Neuronal stem cell (in vitro differentiated cells): ENCODE data around the gene ARID3C.
A peak's percentile ranks its signal among the peaks of the same experiment; 100 is the strongest.

Experiments
- DNase-seq: peaks from one replicate; pipeline ENCODE4 v3.0.0-alpha.2; 2013; ENCODE audit warnings: low spot score
- H2AFZ ChIP-seq: one replicate; pipeline ENCODE4 v1.6.1; 2013; ENCODE audit warnings: mild to moderate bottlenecking, low read length, inconsistent platforms
- H2AK5ac ChIP-seq: 2 replicates; pipeline ENCODE4 v1.6.1; 2013; ENCODE audit warnings: low read depth, mild to moderate bottlenecking, inconsistent platforms, low read length, moderate library complexity, mixed read lengths
- H2BK120ac ChIP-seq: 2 replicates; pipeline ENCODE4 v1.6.1; 2013; ENCODE audit warnings: low read depth, mild to moderate bottlenecking, inconsistent platforms, low read length, moderate library complexity, mixed read lengths
- H2BK12ac ChIP-seq: one replicate; pipeline ENCODE4 v1.6.1; 2013; ENCODE audit warnings: low read length, inconsistent platforms
- H2BK15ac ChIP-seq: 2 replicates; pipeline ENCODE4 v1.6.1; 2013; ENCODE audit warnings: mild to moderate bottlenecking, low read length, inconsistent platforms, mixed read lengths
- H2BK5ac ChIP-seq: one replicate; pipeline ENCODE4 v1.6.1; 2013; ENCODE audit warnings: inconsistent platforms, mild to moderate bottlenecking, low read length, moderate library complexity
- H3K14ac ChIP-seq: one replicate; pipeline ENCODE4 v1.6.1; 2013; ENCODE audit warnings: low read length, inconsistent platforms
- H3K18ac ChIP-seq: 2 replicates; pipeline ENCODE4 v1.6.1; 2013; ENCODE audit warnings: low read length, inconsistent platforms
- H3K23ac ChIP-seq: 2 replicates; pipeline ENCODE4 v1.6.1; 2013; ENCODE audit warnings: low read depth, mild to moderate bottlenecking, mixed read lengths, low read length, inconsistent platforms; ENCODE audit not compliant: poor library complexity
- H3K27ac ChIP-seq: replicated peaks from 3 replicates; pipeline ENCODE4 v1.5.1; 2013; ENCODE audit warnings: low read length, inconsistent platforms
- H3K27me3 ChIP-seq, 3 experiments: 2 replicates each; pipeline ENCODE4 v1.6.1; 2013; ENCODE audit warnings: low read length in 3 of 3, mild to moderate bottlenecking in 2 of 3, inconsistent platforms in 1 of 3, low read depth in 1 of 3, mixed read lengths in 1 of 3, moderate library complexity in 1 of 3; ENCODE audit not compliant: control insufficient read depth in 3 of 3, insufficient read depth in 3 of 3
- H3K36me3 ChIP-seq, 2 donors: replicated peaks in 1 of 2; 2 replicates each; pipeline ENCODE4 v1.6.1; 2013; ENCODE audit warnings: low read length in 2 of 2; ENCODE audit not compliant: control insufficient read depth in 2 of 2, insufficient read depth in 2 of 2
- H3K4ac ChIP-seq: 2 replicates; pipeline ENCODE4 v1.6.1; 2013; ENCODE audit warnings: inconsistent platforms, mild to moderate bottlenecking, low read length, moderate library complexity
- H3K4me1 ChIP-seq, 2 donors: 1 replicate in 1 of 2; 2 replicates in 1 of 2; pipeline ENCODE4 v1.6.1; 2013; ENCODE audit warnings: low read length in 2 of 2, low read depth in 1 of 2; ENCODE audit not compliant: control insufficient read depth in 2 of 2, insufficient read depth in 1 of 2
- H3K4me2 ChIP-seq: one replicate; pipeline ENCODE4 v1.6.1; 2013; ENCODE audit warnings: mild to moderate bottlenecking, low read length, inconsistent platforms; ENCODE audit not compliant: insufficient read depth, poor library complexity, severe bottlenecking
- H3K4me3 ChIP-seq, 2 donors: 2 replicates each; pipeline ENCODE4 v1.5.1; 2013; ENCODE audit warnings: low read length in 2 of 2, mild to moderate bottlenecking in 2 of 2, inconsistent platforms in 1 of 2, moderate library complexity in 1 of 2
- H3K79me1 ChIP-seq: one replicate; pipeline ENCODE4 v1.6.1; 2013; ENCODE audit warnings: low read depth, mild to moderate bottlenecking, inconsistent platforms, low read length, moderate library complexity
- H3K9ac ChIP-seq: one replicate; pipeline ENCODE4 v1.6.1; 2013; ENCODE audit warnings: mild to moderate bottlenecking, low read depth, low read length, inconsistent platforms; ENCODE audit not compliant: poor library complexity
- H3K9me3 ChIP-seq, 2 donors: replicated peaks in 1 of 2; 2 replicates each; pipeline versions ENCODE3 to v1.6.1; 2013; ENCODE audit warnings: low read length in 2 of 2, mild to moderate bottlenecking in 2 of 2, inconsistent platforms in 1 of 2, low read depth in 1 of 2, mixed read lengths in 1 of 2, moderate library complexity in 1 of 2; ENCODE audit not compliant: control insufficient read depth in 2 of 2, insufficient read depth in 1 of 2
- H4K8ac ChIP-seq: one replicate; pipeline ENCODE4 v1.6.1; 2013; ENCODE audit warnings: low read depth, mild to moderate bottlenecking, inconsistent platforms, low read length, moderate library complexity
- H4K91ac ChIP-seq: one replicate; pipeline ENCODE4 v1.6.1; 2013; ENCODE audit warnings: low read length, low read depth, mild to moderate bottlenecking, inconsistent platforms; ENCODE audit not compliant: poor library complexity
- WGBS, 2 donors: extraction: QIAGEN DNeasy Blood & Tissue Kit; methylation state at CpG; one replicate each; pipeline ENCODE4 v1.1.7; 2013; ENCODE audit warnings: missing lambda C conversion rate in 2 of 2, mixed read lengths in 1 of 2; ENCODE audit not compliant: insufficient read length in 2 of 2, insufficient replicate concordance in 1 of 2; ENCODE audit errors: extremely low coverage in 2 of 2; 5-methylcytosine and 5-hydroxymethylcytosine counted together

Gene ARID3C

GRCh38 chr9:34658461-34658860 lies 29.6 kb upstream of the ARID3C start:
- no peak overlapping the region for H2BK15ac ChIP-seq
- H3K23ac ChIP-seq = no peak overlapping the region
- H2AK5ac ChIP-seq = no peak overlapping the region
- H2BK12ac ChIP-seq = no peak overlapping the region
- peaks cover 6 to 8% of the 10 kb centered on the region in 2 donors for H3K4me1 ChIP-seq
- no peaks in the 10 kb centered on the region for H3K9me3 ChIP-seq
- H3K4me2 ChIP-seq = no peak overlapping the region
- H3K27ac ChIP-seq = no peak overlapping the region
- no CpG with 5 or more reads among the region's 14 CpGs for WGBS, 2 donors
- H4K91ac ChIP-seq = no peak overlapping the region
- H2AFZ ChIP-seq = no peak overlapping the region
- H3K79me1 ChIP-seq = no peaks in the 10 kb centered on the region
- H3K14ac ChIP-seq = no peak overlapping the region
- no peak overlapping the region for H3K4me3 ChIP-seq
- H2BK120ac ChIP-seq = no peak overlapping the region
- DNase-seq = no peak
- H3K4ac ChIP-seq = no peak overlapping the region
- H3K9ac ChIP-seq = no peak overlapping the region
- no peak overlapping the region for H2BK5ac ChIP-seq
- H3K36me3 ChIP-seq = no peaks in the 10 kb centered on the region
- H4K8ac ChIP-seq = no peak overlapping the region
- H3K18ac ChIP-seq = no peak overlapping the region
- no peaks in the 10 kb centered on the region for H3K27me3 ChIP-seq

DNA sequence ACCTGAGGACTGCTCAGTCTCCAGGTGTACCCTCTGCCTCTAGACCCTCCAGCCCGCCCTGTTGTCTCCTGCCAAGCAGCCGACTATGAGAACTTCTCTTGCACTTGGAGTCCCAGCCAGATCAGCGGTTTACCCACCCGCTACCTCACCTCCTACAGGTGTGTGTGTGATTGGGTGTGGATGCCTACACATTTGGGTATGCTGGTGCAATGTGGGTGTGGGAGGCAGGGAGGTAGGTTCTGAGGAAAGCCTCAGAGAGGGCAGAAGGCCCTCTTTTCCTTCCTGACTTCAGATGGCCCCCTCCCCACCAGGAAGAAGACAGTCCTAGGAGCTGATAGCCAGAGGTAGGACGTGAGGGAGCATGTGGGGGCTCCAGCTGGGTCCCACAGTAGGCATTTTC lies 28.1 kb upstream of the ARID3C start:
- no peak overlapping the region for H2AFZ ChIP-seq
- no peak overlapping the region for H3K27ac ChIP-seq
- peak overlapping the region; percentile 15 for H2AK5ac ChIP-seq
- H2BK15ac ChIP-seq = no peak overlapping the region
- H3K14ac ChIP-seq = no peak overlapping the region
- H3K18ac ChIP-seq = no peak overlapping the region
- H2BK12ac ChIP-seq = no peak overlapping the region
- no peak overlapping the region for H2BK5ac ChIP-seq
- H3K4me2 ChIP-seq = no peak overlapping the region
- no peak overlapping the region for H2BK120ac ChIP-seq
- no peaks in the 10 kb centered on the region for H3K27me3 ChIP-seq
- peaks cover 1% of the 10 kb centered on the region for H3K79me1 ChIP-seq
- WGBS, 2 donors = no CpG with 5 or more reads among the region's 5 CpGs
- H3K4ac ChIP-seq = no peak overlapping the region
- no peaks in the 10 kb centered on the region for H3K9me3 ChIP-seq
- H3K4me1 ChIP-seq = peaks cover 20 to 22% of the 10 kb centered on the region in 2 donors
- no peak overlapping the region for H4K8ac ChIP-seq
- H3K36me3 ChIP-seq = no peaks in the 10 kb centered on the region
- no peak overlapping the region for H3K9ac ChIP-seq
- H3K23ac ChIP-seq = peak overlapping the region; percentile 25
- H3K4me3 ChIP-seq = no peak overlapping the region
- no peak overlapping the region for H4K91ac ChIP-seq
- no peak for DNase-seq

DNA sequence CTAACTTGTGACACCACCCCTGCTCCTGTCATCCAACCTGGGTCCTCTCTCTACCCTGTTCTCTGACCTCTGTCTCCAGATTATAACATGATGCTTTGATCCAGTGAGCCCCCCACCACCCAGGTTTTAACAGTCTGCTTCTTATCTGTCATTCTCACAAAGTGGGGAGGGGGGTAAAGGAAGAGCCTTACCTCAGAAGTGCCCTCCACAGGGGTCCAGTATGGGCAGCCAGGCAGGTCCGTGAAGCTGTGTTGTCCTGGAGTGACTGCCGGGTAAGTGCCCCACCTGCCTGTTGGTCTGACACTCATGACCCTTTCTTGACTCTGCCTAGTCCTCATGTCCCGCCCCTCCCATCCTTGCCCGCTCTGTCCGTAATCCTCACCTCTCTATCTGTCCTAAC lies 26.5 kb upstream of the ARID3C start:
- Histone ChIP-seq H2AK5ac (no peak overlapping the region), H3K27me3 (no peaks in the 10 kb centered on the region), H3K23ac (no peak overlapping the region), H3K18ac (no peak overlapping the region), H3K9ac (no peak overlapping the region), H3K4ac (no peak overlapping the region), H4K91ac (no peak overlapping the region), H2BK15ac (no peak overlapping the region), H3K4me2 (no peak overlapping the region), H2AFZ (no peak overlapping the region), H3K9me3 (no peaks in the 10 kb centered on the region), H3K14ac (no peak overlapping the region), H2BK5ac (peak overlapping the region; percentile 12), H3K27ac (no peak overlapping the region), H2BK12ac (no peak overlapping the region), H3K36me3 (peaks cover 0 to under 1% of the 10 kb centered on the region in 2 donors), H3K4me1 (peaks cover 30 to 31% of the 10 kb centered on the region in 2 donors), H3K79me1 (peaks cover 1% of the 10 kb centered on the region), H4K8ac (no peak overlapping the region), H3K4me3 (no peak overlapping the region), H2BK120ac (no peak overlapping the region)
- WGBS, 2 donors = no CpG with 5 or more reads among the region's 5 CpGs
- DNase-seq = no peak

DNA sequence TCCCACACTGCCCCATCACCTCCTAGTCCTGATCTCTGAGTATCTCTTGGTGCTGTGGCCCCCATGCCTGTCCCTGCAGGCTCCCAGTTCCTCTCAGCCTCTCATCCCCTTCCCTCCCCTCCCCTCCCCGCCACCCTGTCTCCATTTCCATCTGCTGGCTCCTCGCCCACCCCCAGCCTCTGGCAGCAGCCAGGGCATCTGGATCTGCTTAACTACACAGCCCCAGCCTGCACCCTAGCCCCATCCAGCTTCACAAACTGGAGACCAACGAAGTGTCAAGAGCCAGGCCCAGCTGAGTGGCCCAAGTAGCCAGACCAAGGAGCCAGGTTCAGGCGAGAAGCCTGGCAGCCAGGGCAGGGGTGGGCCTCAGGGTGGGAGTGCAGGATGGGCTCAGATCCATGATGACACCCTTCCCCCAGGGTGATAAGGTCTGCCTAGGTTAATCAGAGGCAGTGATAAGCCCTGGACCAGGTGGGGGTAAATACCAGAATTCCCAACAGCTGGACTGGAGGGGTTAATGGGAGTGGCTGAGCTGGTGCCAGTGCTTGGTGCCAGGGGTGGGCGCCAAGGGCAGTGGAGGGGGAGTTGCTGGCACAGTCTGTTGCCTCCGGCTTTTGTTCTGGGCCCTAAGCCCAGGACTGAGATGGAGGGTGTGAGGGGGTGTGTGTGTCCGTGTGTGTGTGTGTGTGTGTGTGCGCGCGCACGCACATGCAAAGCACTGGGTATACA lies 25.6 kb upstream of the ARID3C start:
- H3K23ac ChIP-seq = no peak overlapping the region
- no peaks in the 10 kb centered on the region for H3K27me3 ChIP-seq
- H3K4me3 ChIP-seq = no peak overlapping the region
- no peak overlapping the region for H3K4me2 ChIP-seq
- peak overlapping the region; percentile 49 for H2BK5ac ChIP-seq
- peak overlapping the region; percentile 32 for H2BK120ac ChIP-seq
- H2AK5ac ChIP-seq = peak overlapping the region; percentile 77
- H3K79me1 ChIP-seq = peaks cover 1% of the 10 kb centered on the region
- peak overlapping the region; percentile 19 for H3K27ac ChIP-seq
- H2BK12ac ChIP-seq = no peak overlapping the region
- peaks cover 4 to 8% of the 10 kb centered on the region in 2 donors for H3K36me3 ChIP-seq
- H4K91ac ChIP-seq = no peak overlapping the region
- DNase-seq = no peak
- peak overlapping the region; percentile 80 for H2BK15ac ChIP-seq
- no CpG with 5 or more reads among the region's 11 CpGs for WGBS, 2 donors
- H3K14ac ChIP-seq = no peak overlapping the region
- H3K4ac ChIP-seq = no peak overlapping the region
- no peak overlapping the region for H2AFZ ChIP-seq
- H3K9me3 ChIP-seq = no peaks in the 10 kb centered on the region
- H4K8ac ChIP-seq = no peak overlapping the region
- H3K18ac ChIP-seq = peak overlapping the region; percentile 33
- no peak overlapping the region for H3K9ac ChIP-seq
- peaks cover 30 to 31% of the 10 kb centered on the region in 2 donors for H3K4me1 ChIP-seq
